H4 (cell line): Measurements from ENCODE around the gene P2RX1. TPM values are rescaled to one million over a fixed set of nuclear protein-coding genes. Genes with fewer than 3 reads are reported as not detected.
A peak's percentile ranks its signal among the peaks of the same experiment; 100 is the strongest.
"Not testable (repeated sequence)": the region's sequence is repeated elsewhere in the genome, so short reads cannot be mapped to it uniquely, and the experiment has no call there.

ENCODE experiments used
- DNase-seq: peaks from one replicate; pipeline ENCODE4 v3.0.0-alpha.2; 2015; ENCODE audit warnings: low spot score
- total RNA-seq: library from RNA; depleted of rRNA; stranded (reverse); fragments of >200 nt; shearing (Covaris generic); gene quantifications from 2 replicates; pipeline ENCODE4 v1.2.3, GENCODE V29; 2014

The P2RX1 gene
- total RNA-seq, 1 experiment from 2014 or later = not detected

GRCh38 chr17:3951420-3951819, 35.2 kb upstream of the P2RX1 start:
- DNase-seq = no peak

DNA sequence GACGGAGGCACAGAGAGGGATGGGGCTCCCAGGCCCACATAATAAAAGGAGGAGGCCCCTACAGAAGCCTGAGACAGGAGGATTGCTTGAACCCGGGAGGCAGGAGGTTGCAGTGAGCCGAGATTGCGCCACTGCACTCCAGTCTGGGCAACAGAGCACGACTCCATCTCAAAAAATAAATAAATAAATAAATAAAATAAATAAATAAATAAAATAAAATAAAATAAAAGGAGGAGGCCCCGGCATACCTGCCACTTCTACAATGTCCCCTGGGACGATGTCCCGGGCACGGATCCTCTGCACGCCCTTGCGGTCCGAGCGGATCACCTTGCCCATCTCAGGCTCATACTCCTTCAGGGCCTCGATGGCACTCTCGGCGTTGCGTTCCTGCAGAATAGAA, 34.7 kb upstream of the P2RX1 start:
- DNase-seq = no peak

- DNase-seq = no peak
These were observed 34.3 kb upstream of the P2RX1 start for GRCh38 chr17:3950584-3950983.

GRCh38 chr17:3949418-3949817, 33.2 kb upstream of the P2RX1 start:
- no peak for DNase-seq

GRCh38 chr17:3948551-3948950, 32.3 kb upstream of the P2RX1 start:
- DNase-seq = not testable (repeated sequence)

GRCh38 chr17:3947318-3947810, 31.1 kb upstream of the P2RX1 start:
- DNase-seq = no peak

- no peak for DNase-seq
These were observed 30.5 kb upstream of the P2RX1 start for GRCh38 chr17:3946711-3947235.

GRCh38 chr17:3944485-3945388, 28.5 kb upstream of the P2RX1 start:
- DNase-seq = no peak

- no peak for DNase-seq
These were observed 27.1 kb upstream of the P2RX1 start for GRCh38 chr17:3943240-3943891.

DNA sequence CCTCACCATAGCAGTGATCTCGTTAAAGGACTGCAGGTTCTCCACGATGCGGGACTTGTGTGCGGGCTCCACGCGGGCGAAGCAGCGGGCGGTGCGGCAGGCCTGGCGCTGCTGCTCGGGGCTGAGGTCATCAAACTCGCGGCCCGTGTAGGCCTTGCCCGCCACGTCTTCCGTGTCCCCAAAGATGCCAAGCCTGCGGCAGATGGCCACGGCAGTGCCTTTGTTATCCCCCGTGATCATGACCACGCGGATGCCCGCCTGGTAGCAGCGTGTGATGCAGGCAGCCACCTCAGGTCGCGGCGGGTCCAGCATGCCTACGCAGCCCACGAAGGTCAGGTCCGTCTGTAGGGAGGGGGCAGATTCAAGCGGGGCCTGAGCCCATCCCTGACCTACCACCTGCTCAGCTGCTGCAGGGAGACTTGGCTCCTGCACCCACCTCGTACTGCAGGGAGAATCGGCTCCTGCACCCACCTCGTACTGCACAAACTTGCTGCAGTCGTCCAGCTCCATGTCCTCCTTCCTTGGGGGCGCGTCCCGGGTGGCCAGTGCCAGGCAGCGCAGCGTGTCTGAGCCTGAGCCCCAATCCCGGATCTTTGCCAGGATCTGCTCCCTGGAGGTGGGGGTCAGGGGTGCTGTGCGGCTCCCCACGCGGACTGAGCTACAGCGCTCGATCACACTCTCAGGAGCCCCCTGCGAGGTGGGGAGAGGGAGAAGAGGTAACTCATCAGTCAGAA, 24.9 kb upstream of the P2RX1 start:
- no peak for DNase-seq

DNA sequence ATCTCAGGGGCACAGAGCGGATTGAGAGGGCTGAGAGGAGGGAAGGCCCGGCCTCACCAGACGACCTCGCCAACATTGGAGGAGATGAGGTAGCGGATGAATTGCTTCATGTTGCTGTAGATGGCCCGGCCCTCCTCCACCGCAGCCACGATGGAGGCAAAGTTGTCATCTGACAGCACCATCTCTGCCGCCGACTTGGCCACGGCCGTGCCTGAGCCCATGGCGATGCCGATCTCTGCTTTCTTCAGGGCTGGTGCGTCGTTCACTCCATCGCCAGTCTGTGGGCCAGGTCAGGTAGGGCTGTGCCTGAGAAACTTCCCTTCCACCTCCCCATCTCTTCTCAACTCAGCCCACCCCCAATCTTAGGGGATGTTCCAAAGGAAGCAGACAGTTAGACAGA, 21.1 kb upstream of the P2RX1 start:
- DNase-seq = no peak

DNA sequence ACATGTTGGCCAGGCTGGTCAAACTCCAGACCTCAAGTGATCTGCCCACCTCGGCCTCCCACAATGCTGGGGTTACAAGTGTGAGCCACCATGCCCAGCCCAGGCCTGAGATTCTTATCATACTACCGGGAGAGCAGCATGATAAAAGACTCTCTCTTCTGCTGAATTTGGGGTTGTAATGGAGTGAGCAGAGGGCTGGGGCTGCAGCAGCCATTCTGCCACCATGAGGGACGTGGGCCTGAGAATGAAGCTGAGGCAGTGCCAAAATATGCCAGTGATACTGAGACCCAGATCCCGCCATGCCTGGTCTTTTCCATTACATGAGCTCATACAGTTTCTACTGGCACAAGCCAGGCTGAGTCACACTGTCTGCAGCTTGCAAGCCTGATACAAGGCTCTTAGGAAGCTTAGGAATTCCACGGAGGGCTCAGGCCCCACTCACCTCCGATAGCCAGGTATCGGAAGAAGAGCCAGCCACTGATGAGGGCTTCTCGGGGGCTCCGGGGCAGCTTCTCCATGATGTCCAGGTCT, 19.6 kb upstream of the P2RX1 start:
- no peak for DNase-seq

- peak; percentile 60 for DNase-seq
These were observed 18.9 kb upstream of the P2RX1 start for GRCh38 chr17:3935140-3935542.

DNA sequence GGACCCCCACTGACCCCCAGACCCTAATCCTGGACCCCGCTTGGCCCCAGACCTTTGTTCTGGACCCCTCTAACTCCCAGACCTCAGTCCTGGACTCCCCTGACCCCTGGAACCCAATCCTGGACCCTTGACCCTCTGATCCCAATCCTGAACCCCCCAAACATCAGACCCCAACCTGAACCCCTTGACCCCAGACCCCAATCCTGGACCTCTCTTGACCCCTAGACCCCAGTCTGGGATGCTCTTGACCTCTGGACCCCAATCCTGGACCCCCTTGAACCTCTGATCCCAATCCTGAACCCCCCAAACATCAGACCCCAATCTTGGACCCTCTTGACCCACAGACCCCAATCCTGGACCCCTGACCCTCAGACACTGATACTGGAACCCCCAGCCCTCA, 13.5 kb upstream of the P2RX1 start:
- DNase-seq = no peak

DNA sequence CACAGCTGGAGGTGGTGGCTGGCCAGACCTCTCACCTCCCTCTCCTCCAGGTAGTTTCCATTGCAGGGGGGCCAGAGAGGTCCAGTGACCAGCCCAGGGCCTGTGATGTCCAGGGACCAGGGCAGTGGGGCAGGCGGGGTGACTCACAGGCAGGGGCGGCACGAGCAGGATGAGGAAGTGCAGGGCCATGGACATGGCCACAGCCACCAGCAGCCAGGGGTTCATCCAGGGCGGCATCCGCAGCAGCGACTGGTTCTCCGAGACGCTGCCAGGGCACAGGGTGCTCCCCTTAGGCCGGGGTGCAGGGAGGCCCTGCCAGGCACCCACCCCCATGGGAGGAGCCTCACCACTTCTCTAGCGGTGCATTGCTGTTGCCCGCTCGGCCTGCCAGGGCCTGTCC, 12.9 kb upstream of the P2RX1 start:
- DNase-seq = no peak

- no peak for DNase-seq
These were observed 12.1 kb upstream of the P2RX1 start for GRCh38 chr17:3928406-3928805.

- DNase-seq = no peak
These were observed 11.5 kb upstream of the P2RX1 start for GRCh38 chr17:3927628-3928340.

DNA sequence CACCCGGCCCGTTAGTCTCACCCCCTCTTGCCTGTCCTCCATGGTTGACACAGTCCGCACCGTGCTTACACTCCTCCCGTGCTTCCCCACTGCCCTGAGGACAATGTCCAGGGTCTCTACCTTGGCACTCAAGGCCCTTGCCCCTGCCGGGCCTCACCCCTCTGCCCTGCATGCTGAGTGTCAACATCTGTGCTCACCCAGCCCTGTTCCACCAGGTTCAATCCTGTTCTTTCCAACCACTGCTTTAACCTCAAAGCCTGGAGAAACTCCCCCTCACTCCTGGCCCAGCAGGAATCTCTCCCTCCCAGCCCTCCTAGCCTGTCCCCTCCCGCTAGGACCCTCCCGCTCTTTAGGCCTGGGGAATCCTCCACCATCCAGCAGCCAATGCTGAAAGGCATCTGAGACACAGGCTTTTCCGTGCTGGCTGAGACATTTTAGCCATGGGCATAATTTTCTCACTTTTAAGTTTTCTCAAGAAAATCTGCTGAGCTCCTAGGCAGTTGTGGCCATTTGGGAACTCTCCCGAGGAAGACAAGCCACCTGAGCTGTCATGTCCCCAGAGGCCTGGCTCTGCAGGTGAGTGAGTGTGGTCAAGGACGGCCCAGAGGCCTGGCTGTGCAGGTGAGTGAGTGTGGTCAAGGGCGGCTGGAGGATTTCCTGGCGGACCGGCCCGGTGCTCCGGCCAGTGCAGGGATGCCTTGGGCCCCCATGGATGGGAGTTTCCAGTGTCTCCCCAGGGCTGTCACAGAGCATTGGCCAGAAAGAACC, 10.8 kb upstream of the P2RX1 start:
- no peak for DNase-seq

GRCh38 chr17:3925684-3926485, 9.6 kb upstream of the P2RX1 start:
- no peak for DNase-seq
